ENCODE results near the gene JAML.
A peak's percentile ranks its signal among the peaks of the same experiment; 100 is the strongest.

DNA sequence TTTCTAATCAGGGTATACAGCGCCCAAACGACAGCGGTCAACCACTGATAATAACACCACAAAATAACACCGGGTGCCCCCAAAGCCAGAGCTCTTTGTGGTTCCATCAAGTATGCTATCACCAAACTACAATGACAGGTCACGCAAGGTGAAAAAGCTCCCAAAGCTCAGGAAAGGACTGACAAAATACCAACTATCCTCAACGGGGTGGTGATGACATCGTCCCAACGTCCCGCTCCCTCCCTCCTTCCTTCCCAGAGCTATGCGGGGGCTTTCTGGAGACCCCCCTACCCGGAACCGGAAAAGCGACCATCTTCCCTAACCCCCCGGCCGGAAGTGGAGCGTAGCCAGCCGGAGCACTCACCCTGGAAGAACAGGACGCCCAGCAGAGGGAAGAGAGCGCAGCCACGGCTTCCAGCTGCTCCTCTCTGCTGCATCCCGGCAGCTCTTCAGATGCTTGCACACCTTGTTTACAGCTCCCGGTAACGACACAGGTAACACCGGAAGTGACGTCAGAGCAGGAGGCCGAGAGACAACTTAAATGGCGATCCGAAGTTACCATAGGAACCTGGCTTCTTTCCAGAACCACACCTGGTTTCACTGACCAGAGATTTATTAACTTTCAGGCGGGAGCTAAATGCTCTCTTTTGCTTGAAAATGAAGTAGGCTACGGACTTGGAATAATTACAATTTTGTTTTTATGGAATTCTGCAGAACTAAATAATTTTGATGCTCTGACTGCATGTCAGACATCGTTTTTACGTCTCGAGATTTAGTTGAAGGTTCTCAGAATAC, 27.2 kb upstream of the JAML start, which contains the start of gene MPZL3:
- TF ChIP-seq, protein P1, sequence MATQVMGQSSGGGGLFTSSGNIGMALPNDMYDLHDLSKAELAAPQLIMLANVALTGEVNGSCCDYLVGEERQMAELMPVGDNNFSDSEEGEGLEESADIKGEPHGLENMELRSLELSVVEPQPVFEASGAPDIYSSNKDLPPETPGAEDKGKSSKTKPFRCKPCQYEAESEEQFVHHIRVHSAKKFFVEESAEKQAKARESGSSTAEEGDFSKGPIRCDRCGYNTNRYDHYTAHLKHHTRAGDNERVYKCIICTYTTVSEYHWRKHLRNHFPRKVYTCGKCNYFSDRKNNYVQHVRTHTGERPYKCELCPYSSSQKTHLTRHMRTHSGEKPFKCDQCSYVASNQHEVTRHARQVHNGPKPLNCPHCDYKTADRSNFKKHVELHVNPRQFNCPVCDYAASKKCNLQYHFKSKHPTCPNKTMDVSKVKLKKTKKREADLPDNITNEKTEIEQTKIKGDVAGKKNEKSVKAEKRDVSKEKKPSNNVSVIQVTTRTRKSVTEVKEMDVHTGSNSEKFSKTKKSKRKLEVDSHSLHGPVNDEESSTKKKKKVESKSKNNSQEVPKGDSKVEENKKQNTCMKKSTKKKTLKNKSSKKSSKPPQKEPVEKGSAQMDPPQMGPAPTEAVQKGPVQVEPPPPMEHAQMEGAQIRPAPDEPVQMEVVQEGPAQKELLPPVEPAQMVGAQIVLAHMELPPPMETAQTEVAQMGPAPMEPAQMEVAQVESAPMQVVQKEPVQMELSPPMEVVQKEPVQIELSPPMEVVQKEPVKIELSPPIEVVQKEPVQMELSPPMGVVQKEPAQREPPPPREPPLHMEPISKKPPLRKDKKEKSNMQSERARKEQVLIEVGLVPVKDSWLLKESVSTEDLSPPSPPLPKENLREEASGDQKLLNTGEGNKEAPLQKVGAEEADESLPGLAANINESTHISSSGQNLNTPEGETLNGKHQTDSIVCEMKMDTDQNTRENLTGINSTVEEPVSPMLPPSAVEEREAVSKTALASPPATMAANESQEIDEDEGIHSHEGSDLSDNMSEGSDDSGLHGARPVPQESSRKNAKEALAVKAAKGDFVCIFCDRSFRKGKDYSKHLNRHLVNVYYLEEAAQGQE (IDR thresholded peaks at IDR 0.05; ENCODE audit: unreplicated experiment): no peak
- TF ChIP-seq, protein P2, sequence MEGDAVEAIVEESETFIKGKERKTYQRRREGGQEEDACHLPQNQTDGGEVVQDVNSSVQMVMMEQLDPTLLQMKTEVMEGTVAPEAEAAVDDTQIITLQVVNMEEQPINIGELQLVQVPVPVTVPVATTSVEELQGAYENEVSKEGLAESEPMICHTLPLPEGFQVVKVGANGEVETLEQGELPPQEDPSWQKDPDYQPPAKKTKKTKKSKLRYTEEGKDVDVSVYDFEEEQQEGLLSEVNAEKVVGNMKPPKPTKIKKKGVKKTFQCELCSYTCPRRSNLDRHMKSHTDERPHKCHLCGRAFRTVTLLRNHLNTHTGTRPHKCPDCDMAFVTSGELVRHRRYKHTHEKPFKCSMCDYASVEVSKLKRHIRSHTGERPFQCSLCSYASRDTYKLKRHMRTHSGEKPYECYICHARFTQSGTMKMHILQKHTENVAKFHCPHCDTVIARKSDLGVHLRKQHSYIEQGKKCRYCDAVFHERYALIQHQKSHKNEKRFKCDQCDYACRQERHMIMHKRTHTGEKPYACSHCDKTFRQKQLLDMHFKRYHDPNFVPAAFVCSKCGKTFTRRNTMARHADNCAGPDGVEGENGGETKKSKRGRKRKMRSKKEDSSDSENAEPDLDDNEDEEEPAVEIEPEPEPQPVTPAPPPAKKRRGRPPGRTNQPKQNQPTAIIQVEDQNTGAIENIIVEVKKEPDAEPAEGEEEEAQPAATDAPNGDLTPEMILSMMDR (conservative IDR thresholded peaks at IDR 0.05; ENCODE audit: low read depth in 2 of 2): no peak
- TF ChIP-seq EZH2 (IDR thresholded peaks at IDR 0.05; ENCODE audit: low read depth, unreplicated experiment) (no peak), POLR2AphosphoS5 (IDR thresholded peaks at IDR 0.05; ENCODE audit: low read depth) (peak; percentile 75), CREB1 (CRISPR knock-in tag; IDR thresholded peaks at IDR 0.05; ENCODE audit: low read depth) (peak; percentile 96), ZNF331 (CRISPR knock-in tag; IDR thresholded peaks at IDR 0.05; ENCODE audit: low read depth) (no peak), EZH2phosphoT487 (IDR thresholded peaks at IDR 0.05; ENCODE audit: unreplicated experiment) (no peak), JUNB (IDR thresholded peaks at IDR 0.05; ENCODE audit: unreplicated experiment) (no peak), ZNF114 (CRISPR knock-in tag; IDR thresholded peaks at IDR 0.05) (peak; percentile 33; the same call in 1 of the 2 replicates), NANOG (IDR thresholded peaks at IDR 0.05; ENCODE audit: borderline replicate concordance) (no peak)
